ENCODE measurements around the gene PCDHA1.

DNA sequence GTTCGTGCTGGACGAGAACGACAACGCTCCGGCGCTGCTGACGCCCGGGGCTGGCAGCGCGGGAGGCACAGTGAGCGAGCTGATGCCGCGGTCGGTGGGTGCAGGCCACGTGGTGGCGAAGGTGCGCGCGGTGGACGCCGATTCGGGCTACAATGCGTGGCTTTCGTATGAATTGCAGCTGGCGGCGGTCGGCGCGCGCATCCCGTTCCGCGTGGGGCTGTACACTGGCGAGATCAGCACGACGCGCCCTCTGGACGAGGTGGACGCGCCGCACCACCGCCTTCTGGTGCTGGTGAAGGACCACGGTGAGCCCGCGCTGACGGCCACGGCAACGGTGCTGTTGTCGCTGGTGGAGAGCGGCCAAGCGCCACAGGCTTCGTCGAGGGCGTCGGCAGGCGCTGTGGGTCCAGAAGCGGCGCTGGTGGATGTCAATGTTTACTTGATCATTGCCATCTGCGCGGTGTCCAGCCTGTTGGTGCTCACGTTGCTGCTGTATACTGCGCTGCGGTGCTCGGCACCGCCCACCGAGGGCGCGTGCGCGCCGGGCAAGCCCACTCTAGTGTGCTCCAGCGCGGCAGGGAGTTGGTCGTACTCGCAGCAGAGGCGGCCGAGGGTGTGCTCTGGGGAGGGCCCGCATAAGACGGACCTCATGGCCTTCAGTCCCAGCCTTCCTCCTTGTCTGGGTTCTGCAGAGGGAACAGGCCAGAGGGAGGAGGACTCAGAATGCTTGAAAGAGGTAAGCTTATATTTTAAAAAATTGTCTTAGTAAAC, 98.2 kb downstream of the PCDHA1 start:
- no peak for TF ChIP-seq POLR2AphosphoS5 (IDR thresholded peaks at IDR 0.05)
- TF ChIP-seq, protein P1, sequence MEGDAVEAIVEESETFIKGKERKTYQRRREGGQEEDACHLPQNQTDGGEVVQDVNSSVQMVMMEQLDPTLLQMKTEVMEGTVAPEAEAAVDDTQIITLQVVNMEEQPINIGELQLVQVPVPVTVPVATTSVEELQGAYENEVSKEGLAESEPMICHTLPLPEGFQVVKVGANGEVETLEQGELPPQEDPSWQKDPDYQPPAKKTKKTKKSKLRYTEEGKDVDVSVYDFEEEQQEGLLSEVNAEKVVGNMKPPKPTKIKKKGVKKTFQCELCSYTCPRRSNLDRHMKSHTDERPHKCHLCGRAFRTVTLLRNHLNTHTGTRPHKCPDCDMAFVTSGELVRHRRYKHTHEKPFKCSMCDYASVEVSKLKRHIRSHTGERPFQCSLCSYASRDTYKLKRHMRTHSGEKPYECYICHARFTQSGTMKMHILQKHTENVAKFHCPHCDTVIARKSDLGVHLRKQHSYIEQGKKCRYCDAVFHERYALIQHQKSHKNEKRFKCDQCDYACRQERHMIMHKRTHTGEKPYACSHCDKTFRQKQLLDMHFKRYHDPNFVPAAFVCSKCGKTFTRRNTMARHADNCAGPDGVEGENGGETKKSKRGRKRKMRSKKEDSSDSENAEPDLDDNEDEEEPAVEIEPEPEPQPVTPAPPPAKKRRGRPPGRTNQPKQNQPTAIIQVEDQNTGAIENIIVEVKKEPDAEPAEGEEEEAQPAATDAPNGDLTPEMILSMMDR (IDR thresholded peaks at IDR 0.05) = no peak
